Measurements from ENCODE around the gene PPP3R1. TPM values are rescaled to one million over a fixed set of nuclear protein-coding genes. Genes with fewer than 3 reads are reported as not detected.
A peak's percentile ranks its signal among the peaks of the same experiment; 100 is the strongest.

PPP3R1 gene
- total and polyA plus RNA-seq, 9 of the 15 experiments (the other 6 are each of a cell fraction or from before 2014, with no cell fraction given): 3.7 to 70.0 (median 24.8) TPM

GRCh38 chr2:68157402-68158133 is 94.8 kb downstream of the PPP3R1 start, which contains the start of gene PNO1 (continued):
- TF ChIP-seq HNRNPLL (IDR thresholded peaks at IDR 0.05; ENCODE audit: low read depth, low read length, poor library complexity, severe bottlenecking): peak; percentile 54
- TF ChIP-seq CREB3L1 (IDR thresholded peaks at IDR 0.05; ENCODE audit: borderline replicate concordance, low read depth): peak; percentile 77
- TF ChIP-seq ZNF121 (CRISPR knock-in tag; conservative IDR thresholded peaks at IDR 0.05): no peak
- TF ChIP-seq RBM22 (IDR thresholded peaks at IDR 0.05; ENCODE audit: low read depth, low read length, poor library complexity, severe bottlenecking): no peak
- TF ChIP-seq NR1H2 (CRISPR knock-in tag; IDR thresholded peaks at IDR 0.05): no peak
- peak; percentile 16; the same call in 1 of the 2 replicates for TF ChIP-seq RNF2 (IDR thresholded peaks at IDR 0.05)
- TF ChIP-seq CTCF (IDR thresholded peaks at IDR 0.05 in 2 of 3, conservative IDR thresholded peaks at IDR 0.05 in 1 of 3; ENCODE audit: insufficient read depth in 2 of 3, low read depth in 1 of 3, low read length in 3 of 3): peak in 1 of 3 experiments; percentile 2; a peak in 1 of 6 replicates
- TF ChIP-seq RERE (CRISPR knock-in tag; IDR thresholded peaks at IDR 0.05; ENCODE audit: borderline replicate concordance): no peak
- TF ChIP-seq SP2 (IDR thresholded peaks at IDR 0.05; ENCODE audit: extremely low read depth, low read depth, low read length, poor library complexity, severe bottlenecking): no peak
- no peak for TF ChIP-seq SETDB1 (IDR thresholded peaks at IDR 0.05; ENCODE audit: low read length)
- no peak for TF ChIP-seq ZNF311 (CRISPR knock-in tag; IDR thresholded peaks at IDR 0.05)
- no peak for TF ChIP-seq NFIX (CRISPR knock-in tag; IDR thresholded peaks at IDR 0.05; ENCODE audit: low read depth)
- TF ChIP-seq TFAM (CRISPR knock-in tag; conservative IDR thresholded peaks at IDR 0.05): no peak
- no peak; the same call in none of the 2 replicates for TF ChIP-seq BRD4 (IDR thresholded peaks at IDR 0.05)
- TF ChIP-seq C11orf30 (IDR thresholded peaks at IDR 0.05; ENCODE audit: low read depth): peak; percentile 92
- peak; percentile 55 for TF ChIP-seq USF2 (CRISPR knock-in tag; IDR thresholded peaks at IDR 0.05)
- no peak for TF ChIP-seq MEF2A (IDR thresholded peaks at IDR 0.05; ENCODE audit: control insufficient read depth, low read depth, low read length)

All from K562 (cell line).